ENCODE results near the gene GLRX5. TPM values are rescaled to one million over a fixed set of nuclear protein-coding genes. Genes with fewer than 3 reads are reported as not detected.
"Not testable (repeated sequence)": the region's sequence is repeated elsewhere in the genome, so short reads cannot be mapped to it uniquely, and the experiment has no call there.

GLRX5 gene
- total RNA-seq, 1 donor from 2014 or later, result 23.7 TPM

GRCh38 chr14:95569440-95569839 lies 34.6 kb downstream of the GLRX5 start:
- H3K4me3 ChIP-seq, result no peak overlapping the region
- no peaks in the 10 kb centered on the region for H3K9me3 ChIP-seq
- intact Hi-C loops (cut with DNase I), result no loop called here
- no peaks in the 10 kb centered on the region for H3K4me1 ChIP-seq
- TF ChIP-seq CTCF (IDR thresholded peaks at IDR 0.05), result no peak
- DNase-seq, result no peak
- H3K36me3 ChIP-seq, result no peaks in the 10 kb centered on the region
- H3K27ac ChIP-seq, result no peak overlapping the region
- no peaks in the 10 kb centered on the region for H3K27me3 ChIP-seq (ENCODE audit: low read depth)
- ATAC-seq, result no peak

DNA sequence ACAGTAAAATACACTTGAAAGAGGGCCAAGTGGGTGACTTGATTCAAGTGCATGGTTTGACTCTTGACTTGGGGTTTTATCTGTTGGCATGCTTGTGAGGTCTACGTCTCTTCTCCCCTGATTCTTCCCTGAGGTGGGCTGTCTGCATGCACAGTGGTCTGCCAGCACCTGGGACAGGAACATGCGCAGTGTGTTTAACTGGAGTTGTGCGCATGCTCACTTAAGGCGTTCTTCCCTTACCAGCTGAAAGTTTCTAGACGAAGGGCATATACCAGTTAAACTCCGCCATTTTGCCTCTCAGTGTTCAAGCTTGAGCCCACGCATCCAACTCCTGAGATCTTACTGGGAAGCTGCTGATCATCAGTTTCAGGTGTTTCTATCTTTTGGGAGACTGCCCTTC lies 38.5 kb downstream of the GLRX5 start:
- H3K36me3 ChIP-seq, result no peaks in the 10 kb centered on the region
- TF ChIP-seq CTCF (IDR thresholded peaks at IDR 0.05), result no peak
- ATAC-seq (no peak), DNase-seq (no peak)
- H3K27ac ChIP-seq, result no peak overlapping the region
- no peaks in the 10 kb centered on the region for H3K27me3 ChIP-seq (ENCODE audit: low read depth)
- H3K4me3 ChIP-seq, result no peak overlapping the region
- intact Hi-C loops (cut with DNase I), result no loop called here
- H3K9me3 ChIP-seq, result no peaks in the 10 kb centered on the region
- no peaks in the 10 kb centered on the region for H3K4me1 ChIP-seq

GRCh38 chr14:95575840-95576473 lies 41.1 kb downstream of the GLRX5 start:
- DNase-seq (no peak), ATAC-seq (no peak)
- H3K4me1 ChIP-seq, result no peaks in the 10 kb centered on the region
- H3K9me3 ChIP-seq, result no peaks in the 10 kb centered on the region
- no peak overlapping the region for H3K4me3 ChIP-seq
- intact Hi-C loops (cut with DNase I), result no loop called here
- no peak overlapping the region for H3K27ac ChIP-seq
- peaks cover 6% of the 10 kb centered on the region for H3K27me3 ChIP-seq (ENCODE audit: low read depth)
- TF ChIP-seq CTCF (IDR thresholded peaks at IDR 0.05), result no peak
- no peaks in the 10 kb centered on the region for H3K36me3 ChIP-seq

GRCh38 chr14:95577067-95577800 lies 42.4 kb downstream of the GLRX5 start:
- H3K4me3 ChIP-seq, result no peak overlapping the region
- no peak overlapping the region for H3K27ac ChIP-seq
- no peaks in the 10 kb centered on the region for H3K36me3 ChIP-seq
- no peak for TF ChIP-seq CTCF (IDR thresholded peaks at IDR 0.05)
- DNase-seq (no peak), ATAC-seq (no peak)
- no peaks in the 10 kb centered on the region for H3K9me3 ChIP-seq
- H3K4me1 ChIP-seq, result no peaks in the 10 kb centered on the region
- intact Hi-C loops (cut with DNase I), result no loop called here
- H3K27me3 ChIP-seq (ENCODE audit: low read depth), result peaks cover 9% of the 10 kb centered on the region

- TF ChIP-seq CTCF (IDR thresholded peaks at IDR 0.05), result no peak
- no peak for ATAC-seq
- H3K36me3 ChIP-seq, result no peaks in the 10 kb centered on the region
- no peak overlapping the region for H3K4me3 ChIP-seq
- H3K9me3 ChIP-seq, result no peaks in the 10 kb centered on the region
- intact Hi-C loops (cut with DNase I), result no loop called here
- H3K27me3 ChIP-seq (ENCODE audit: low read depth), result peaks cover 9% of the 10 kb centered on the region
- H3K27ac ChIP-seq, result no peak overlapping the region
- no peaks in the 10 kb centered on the region for H3K4me1 ChIP-seq
- no peak for DNase-seq
Measured at GRCh38 chr14:95577870-95578269, 43.0 kb downstream of the GLRX5 start.

GRCh38 chr14:95583836-95584617 lies 49.2 kb downstream of the GLRX5 start:
- H3K36me3 ChIP-seq; H3K9me3 ChIP-seq; ATAC-seq; H3K27me3 ChIP-seq (ENCODE audit: low read depth); H3K27ac ChIP-seq; H3K4me1 ChIP-seq; intact Hi-C loops (cut with DNase I); H3K4me3 ChIP-seq; DNase-seq: not testable (repeated sequence)

Data from lower lobe of right lung (tissue), 2 donors.